Endothelial cell of umbilical vein (primary cell): Measurements from ENCODE around the gene MAL.

ENCODE experiments used
- CTCF ChIP-seq, 2 donors: IDR thresholded peaks; 1 replicate in 1 of 2; 2 replicates in 1 of 2; pipeline ENCODE4 v1.5.1; 2011; ENCODE audit warnings: low read length in 2 of 2, mild to moderate bottlenecking in 2 of 2, moderate library complexity in 2 of 2, control low read depth in 1 of 2, inconsistent platforms in 1 of 2, low read depth in 1 of 2; ENCODE audit not compliant: insufficient read depth in 1 of 2; ENCODE audit errors: extremely low read depth in 1 of 2
- EZH2 ChIP-seq: IDR thresholded peaks from 2 replicates; pipeline ENCODE4 v1.6.1; 2012; ENCODE audit warnings: borderline replicate concordance, low read depth, mild to moderate bottlenecking, moderate library complexity, low read length, inconsistent platforms; ENCODE audit not compliant: severe bottlenecking
- FOS ChIP-seq: IDR thresholded peaks from 2 replicates; pipeline ENCODE4 v1.6.1; 2011; ENCODE audit warnings: mild to moderate bottlenecking, low read length, moderate library complexity, borderline replicate concordance; ENCODE audit not compliant: insufficient read depth
- JUN ChIP-seq: IDR thresholded peaks from 2 replicates; pipeline ENCODE4 v1.6.1; 2011; ENCODE audit warnings: borderline replicate concordance, low read depth; ENCODE audit not compliant: insufficient read length, insufficient read depth
- MAX ChIP-seq: IDR thresholded peaks from 2 replicates; pipeline ENCODE4 v1.6.1; 2011; ENCODE audit not compliant: insufficient read depth, insufficient read length
- MYC ChIP-seq: IDR thresholded peaks from one replicate; pipeline ENCODE4 v1.6.1; 2011; ENCODE audit warnings: mild to moderate bottlenecking, low read depth, low read length
- POLR2A ChIP-seq: IDR thresholded peaks from 2 replicates; pipeline ENCODE4 v1.6.1; 2012; ENCODE audit warnings: low read depth, mild to moderate bottlenecking, control low read depth, low read length
- POLR2AphosphoS5 ChIP-seq: IDR thresholded peaks from 2 replicates; pipeline ENCODE4 v1.6.1; 2012; ENCODE audit warnings: low read depth, mild to moderate bottlenecking, control low read depth, low read length, moderate library complexity; ENCODE audit not compliant: insufficient read depth

- TF ChIP-seq CTCF (IDR thresholded peaks at IDR 0.05; ENCODE audit: extremely low read depth in 1 of 2, insufficient read depth in 1 of 2, low read depth in 1 of 2, low read length in 2 of 2), result no peak
- no peak for TF ChIP-seq MYC
- TF ChIP-seq POLR2A, result no peak
- no peak for TF ChIP-seq POLR2AphosphoS5
- no peak for TF ChIP-seq EZH2
- no peak for TF ChIP-seq JUN
- TF ChIP-seq FOS, result no peak
- no peak for TF ChIP-seq MAX
These were observed 61.9 kb downstream of the MAL start for GRCh38 chr2:95087379-95087778.
